ENCODE results near the gene LOXL1.

LOXL1 gene

DNA sequence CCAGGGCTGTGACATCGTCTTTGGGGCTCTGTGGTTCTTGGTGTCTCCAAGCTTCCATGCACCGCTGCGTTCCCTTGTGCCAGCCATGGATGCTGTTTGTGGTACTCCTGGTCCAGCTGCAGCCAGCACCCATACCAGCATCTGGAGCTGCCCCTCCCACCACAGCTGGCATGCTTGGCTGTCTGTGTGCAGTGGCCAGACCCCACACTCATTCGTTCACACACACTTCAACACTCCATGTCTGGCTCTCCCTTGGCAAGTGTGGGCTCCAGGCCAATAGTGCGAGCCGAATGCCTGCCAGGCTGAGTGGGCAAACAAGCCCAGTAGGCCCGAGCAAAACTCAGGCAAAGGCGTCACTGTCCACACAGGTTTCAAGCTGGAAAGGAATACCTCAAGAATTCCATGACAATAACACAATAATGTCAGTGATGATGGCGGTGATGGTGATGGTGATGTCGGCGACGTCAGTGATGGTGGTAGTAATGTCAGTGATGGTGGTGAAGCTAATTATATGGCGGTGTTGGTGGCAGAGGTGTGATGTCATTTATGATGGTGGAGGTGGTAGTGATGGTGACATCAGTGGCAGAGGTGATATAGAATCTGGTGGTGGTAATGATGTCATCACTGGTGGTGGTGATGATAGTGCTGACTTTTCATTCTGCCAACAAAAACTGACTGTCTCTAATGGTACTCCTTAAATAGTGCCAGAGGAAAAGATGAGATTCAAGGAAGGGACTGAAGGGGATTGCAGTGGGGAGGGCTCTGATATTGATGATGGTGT is 33.6 kb upstream of the LOXL1 start:
- no peak for DNase-seq (ENCODE audit: insufficient read length, low spot score)
- TF ChIP-seq CTCF (IDR thresholded peaks at IDR 0.05; ENCODE audit: insufficient read depth, missing control alignments), result no peak
- no peak for FAIRE-seq

GRCh38 chr15:73894133-73894814 is 32.0 kb upstream of the LOXL1 start:
- FAIRE-seq, result no peak
- TF ChIP-seq CTCF (IDR thresholded peaks at IDR 0.05; ENCODE audit: insufficient read depth, missing control alignments), result no peak
- no peak for DNase-seq (ENCODE audit: insufficient read length, low spot score)

- FAIRE-seq (no peak), DNase-seq (ENCODE audit: insufficient read length, low spot score) (peak; percentile 49)
- peak; percentile 65 for TF ChIP-seq CTCF (IDR thresholded peaks at IDR 0.05; ENCODE audit: insufficient read depth, missing control alignments)
Measured at GRCh38 chr15:73897441-73898261, 28.6 kb upstream of the LOXL1 start.

- DNase-seq (ENCODE audit: insufficient read length, low spot score) (no peak), FAIRE-seq (no peak)
- no peak for TF ChIP-seq CTCF (IDR thresholded peaks at IDR 0.05; ENCODE audit: insufficient read depth, missing control alignments)
Measured at GRCh38 chr15:73899197-73900094, 26.8 kb upstream of the LOXL1 start.

- FAIRE-seq (no peak), DNase-seq (ENCODE audit: insufficient read length, low spot score) (no peak)
- TF ChIP-seq CTCF (IDR thresholded peaks at IDR 0.05; ENCODE audit: insufficient read depth, missing control alignments), result no peak
Measured at GRCh38 chr15:73900095-73900712, 26.1 kb upstream of the LOXL1 start.

DNA sequence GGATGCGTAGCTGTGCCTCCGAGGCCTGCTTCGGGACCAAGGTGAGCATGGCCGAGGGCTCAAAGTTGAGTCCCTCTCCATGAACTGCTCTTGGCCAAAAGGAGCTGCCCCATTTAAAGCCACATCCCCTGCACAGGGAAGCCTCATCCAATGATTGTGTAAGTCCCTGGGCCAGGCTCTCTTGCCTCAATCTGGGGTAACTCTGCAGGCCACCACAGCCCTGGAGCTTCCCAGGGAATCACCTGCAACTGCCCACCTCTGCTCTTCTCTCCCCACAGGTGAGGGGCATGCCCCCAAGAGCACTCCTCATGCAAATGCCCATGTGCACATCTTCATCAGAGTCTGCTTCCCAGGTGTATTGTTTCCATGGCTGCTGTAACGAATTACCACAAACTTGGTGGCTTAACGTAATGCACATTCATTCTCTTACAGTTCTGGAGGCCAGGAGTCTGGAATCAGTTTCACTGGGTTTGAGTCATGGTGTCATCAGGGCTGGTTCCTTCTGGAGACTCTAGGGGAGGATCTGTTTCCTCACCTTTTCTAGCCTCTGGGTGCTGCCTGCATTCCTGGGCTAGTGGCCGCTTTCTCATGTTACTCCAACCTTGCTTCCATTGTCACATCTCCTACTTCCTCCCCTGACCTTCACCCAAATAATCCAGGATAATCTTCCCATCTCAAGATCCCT is 25.0 kb upstream of the LOXL1 start:
- TF ChIP-seq CTCF (IDR thresholded peaks at IDR 0.05; ENCODE audit: insufficient read depth, missing control alignments), result no peak
- FAIRE-seq (no peak), DNase-seq (ENCODE audit: insufficient read length, low spot score) (no peak)
